GM23248 (cell line): Measurements from ENCODE around the gene CYB561A3. TPM values are rescaled to one million over a fixed set of nuclear protein-coding genes. Genes with fewer than 3 reads are reported as not detected.

Source experiments
- DNase-seq: peaks from one replicate; pipeline ENCODE4 v3.0.0-alpha.2; 2015
- H2AFZ ChIP-seq: fragments of 200-600 bp; sonication (generic); 2 replicates; pipeline ENCODE4 v1.6.1; 2016; ENCODE audit warnings: antibody characterized with exemption
- H3F3A ChIP-seq: fragments of 200-600 bp; sonication (generic); 2 replicates; pipeline ENCODE4 v1.6.1; 2016; ENCODE audit warnings: mild to moderate bottlenecking, antibody characterized with exemption, mixed run types; ENCODE audit not compliant: insufficient read depth
- H3K27ac ChIP-seq: fragments of 200-600 bp; sonication (generic); 2 replicates; pipeline ENCODE4 v1.5.1; 2016; ENCODE audit warnings: mild to moderate bottlenecking
- H3K27me3 ChIP-seq: fragments of 200-600 bp; sonication (generic); replicated peaks from 2 replicates; pipeline ENCODE4 v1.6.1; 2016; ENCODE audit warnings: mild to moderate bottlenecking; ENCODE audit not compliant: insufficient read depth
- H3K36me3 ChIP-seq: fragments of 200-600 bp; sonication (generic); 2 replicates; pipeline ENCODE4 v1.6.1; 2016; ENCODE audit warnings: low read depth, mild to moderate bottlenecking
- H3K4me1 ChIP-seq: fragments of 200-600 bp; sonication (generic); 2 replicates; pipeline ENCODE4 v1.6.1; 2016; ENCODE audit warnings: mild to moderate bottlenecking; ENCODE audit not compliant: insufficient read depth
- H3K4me2 ChIP-seq: fragments of 200-600 bp; sonication (generic); one replicate; pipeline ENCODE4 v1.6.1; 2016; ENCODE audit warnings: mild to moderate bottlenecking; ENCODE audit not compliant: unreplicated experiment
- H3K4me3 ChIP-seq: fragments of 200-600 bp; sonication (generic); 2 replicates; pipeline ENCODE4 v1.5.1; 2016; ENCODE audit warnings: mild to moderate bottlenecking
- H3K79me2 ChIP-seq: fragments of 200-600 bp; sonication (generic); 2 replicates; pipeline ENCODE4 v1.6.1; 2016; ENCODE audit warnings: mild to moderate bottlenecking; ENCODE audit not compliant: insufficient read depth
- H3K9ac ChIP-seq: fragments of 200-600 bp; sonication (generic); 2 replicates; pipeline ENCODE4 v1.6.1; 2016; ENCODE audit warnings: mild to moderate bottlenecking
- H3K9me2 ChIP-seq: fragments of 200-600 bp; sonication (generic); 2 replicates; pipeline ENCODE4 v1.6.1; 2016; ENCODE audit warnings: mixed run types, mild to moderate bottlenecking, moderate library complexity; ENCODE audit not compliant: insufficient read depth
- H3K9me3 ChIP-seq: fragments of 200-600 bp; sonication (generic); one replicate; pipeline ENCODE4 v1.6.1; 2017; ENCODE audit warnings: low read depth
- H4K20me1 ChIP-seq: fragments of 200-600 bp; sonication (generic); 2 replicates; pipeline ENCODE4 v1.6.0; 2016; ENCODE audit not compliant: insufficient read depth
- EZH2 ChIP-seq: fragments of 200-600 bp; sonication (generic); IDR thresholded peaks from 2 replicates; pipeline ENCODE4 v1.6.1; 2018; ENCODE audit warnings: antibody characterized with exemption, mild to moderate bottlenecking; ENCODE audit not compliant: insufficient read depth, poor library complexity, severe bottlenecking
- EZH2phosphoT487 ChIP-seq: fragments of 200-600 bp; sonication (generic); IDR thresholded peaks from 2 replicates; pipeline ENCODE4 v1.6.1; 2018; ENCODE audit warnings: antibody characterized with exemption, moderate library complexity, mild to moderate bottlenecking, low read depth; ENCODE audit not compliant: insufficient read depth
- WGBS, 2 experiments: methylation state at CpG; one replicate each; pipeline ENCODE4 v1.1.6; 2015 to 2017; ENCODE audit warnings: low lambda C conversion rate in 2 of 2, low coverage in 1 of 2; ENCODE audit errors: missing lambda C conversion rate in 2 of 2; 5-methylcytosine and 5-hydroxymethylcytosine counted together
- in situ Hi-C: fragments of 300-500 bp; cut with MboI; formaldehyde crosslinking; loops from 2 replicates; pipeline ENCODE4 v1.15.0; 2020
- polyA plus RNA-seq: library from polyadenylated mRNA; unstranded; fragments of >200 nt; fragmentation: Nextera tagmentation; extraction: Ambion mirVana; gene quantifications from 2 replicates; pipeline ENCODE4 v1.2.1, GENCODE V29; 2016
- total RNA-seq: library from RNA; depleted of rRNA; stranded (reverse); fragments of >200 nt; shearing (Covaris generic); gene quantifications from 2 replicates; pipeline ENCODE4 v1.2.3, GENCODE V29; 2014

The CYB561A3 gene
- total and polyA plus RNA-seq, 2 experiments from 2014 or later = 42.9 to 49.0 TPM

DNA sequence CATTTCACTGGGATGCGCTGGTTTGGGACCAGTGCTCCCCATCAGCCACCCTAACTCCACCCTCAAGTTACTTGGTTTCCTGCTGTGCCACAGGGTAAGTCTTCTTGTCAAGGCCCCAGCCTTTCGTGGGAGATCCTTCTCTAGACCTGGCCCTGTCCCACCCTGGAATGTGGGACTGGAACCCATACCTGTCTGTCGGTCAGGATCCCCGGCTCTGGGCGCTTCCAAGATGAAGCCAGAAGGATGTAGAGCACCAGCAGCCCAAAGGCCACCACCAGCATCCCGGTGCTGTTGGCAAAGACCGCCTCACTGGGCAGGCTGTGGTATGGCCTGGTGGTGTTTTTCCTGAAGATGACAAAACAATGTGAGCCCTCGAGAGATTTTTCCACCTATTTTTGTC lies 10.9 kb downstream of the CYB561A3 start:
- Histone ChIP-seq H4K20me1 (no peaks in the 10 kb centered on the region), H3K4me2 (no peak overlapping the region), H3K9me3 (no peaks in the 10 kb centered on the region), H3K36me3 (no peaks in the 10 kb centered on the region), H3K4me3 (no peak overlapping the region), H3K79me2 (no peaks in the 10 kb centered on the region), H3K9ac (no peak overlapping the region), H3K4me1 (no peaks in the 10 kb centered on the region), H2AFZ (no peak overlapping the region), H3F3A (no peaks in the 10 kb centered on the region), H3K9me2 (no peaks in the 10 kb centered on the region), H3K27me3 (no peaks in the 10 kb centered on the region), H3K27ac (no peak overlapping the region)
- DNase-seq = no peak
- no peak for TF ChIP-seq EZH2phosphoT487
- no peak for TF ChIP-seq EZH2
- WGBS, 2 experiments = 90 to 98% methylated on average over 8 of the region's 8 CpGs
- in situ Hi-C loops = no loop called here

DNA sequence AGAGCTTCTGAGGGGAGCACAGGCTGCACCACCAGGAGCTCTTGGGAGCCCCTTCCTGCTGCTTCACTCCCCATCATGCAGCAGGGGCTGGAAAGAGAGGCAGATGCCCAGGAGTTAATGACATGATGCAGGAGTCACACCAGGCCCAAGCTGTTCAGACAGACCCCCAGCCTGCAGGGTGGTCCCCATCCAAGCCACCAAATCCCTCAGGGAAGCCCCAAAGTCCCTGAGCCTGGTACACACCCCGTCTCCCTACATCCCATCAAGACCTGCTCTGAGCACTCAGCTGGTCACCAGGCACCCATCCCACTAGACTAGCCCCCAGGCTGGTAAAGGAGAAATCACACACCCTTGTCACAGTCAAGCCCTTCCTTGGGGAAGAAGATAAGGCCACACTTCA lies 11.3 kb downstream of the CYB561A3 start:
- no peak overlapping the region for H3K27ac ChIP-seq
- H3K27me3 ChIP-seq = no peaks in the 10 kb centered on the region
- H3K36me3 ChIP-seq = no peaks in the 10 kb centered on the region
- H3K4me3 ChIP-seq = no peak overlapping the region
- DNase-seq = no peak
- no peaks in the 10 kb centered on the region for H3K9me2 ChIP-seq
- H3K4me2 ChIP-seq = no peak overlapping the region
- H3K4me1 ChIP-seq = no peaks in the 10 kb centered on the region
- no peak overlapping the region for H3K9ac ChIP-seq
- in situ Hi-C loops = no loop called here
- H3F3A ChIP-seq = no peaks in the 10 kb centered on the region
- H4K20me1 ChIP-seq = no peaks in the 10 kb centered on the region
- WGBS, 2 experiments = 100% methylated on average over 1 of the region's 1 CpG
- H3K79me2 ChIP-seq = no peaks in the 10 kb centered on the region
- H3K9me3 ChIP-seq = no peaks in the 10 kb centered on the region
- no peak for TF ChIP-seq EZH2
- no peak for TF ChIP-seq EZH2phosphoT487
- no peak overlapping the region for H2AFZ ChIP-seq

DNA sequence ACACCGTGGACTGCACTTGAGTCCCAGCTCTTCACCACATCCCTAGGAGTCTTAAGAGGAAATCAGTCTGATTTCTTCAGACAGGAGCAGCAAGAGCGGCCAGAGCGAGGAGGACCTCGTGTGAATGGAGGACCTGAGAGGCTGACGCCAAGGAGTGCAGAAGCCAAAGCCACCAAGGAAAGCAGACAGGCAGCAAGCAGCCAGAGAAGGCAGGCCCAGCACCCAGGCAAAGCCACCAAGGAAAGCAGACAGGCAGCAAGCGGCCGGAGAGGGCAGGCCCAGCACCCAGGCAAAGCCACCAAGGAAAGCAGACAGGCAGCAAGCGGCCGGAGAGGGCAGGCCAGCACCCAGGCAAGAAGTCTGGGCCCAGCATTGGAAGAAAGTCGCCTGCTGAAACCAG lies 11.8 kb downstream of the CYB561A3 start:
- in situ Hi-C loops = no loop called here
- Histone ChIP-seq H3F3A (0 out of 2 replicates have a peak, but pooled peaks cover under 1% of the 10 kb centered on the region), H3K36me3 (no peaks in the 10 kb centered on the region), H3K9ac (no peak overlapping the region), H3K4me2 (no peak overlapping the region), H3K9me2 (no peaks in the 10 kb centered on the region), H3K4me1 (no peaks in the 10 kb centered on the region), H3K27ac (no peak overlapping the region), H3K27me3 (no peaks in the 10 kb centered on the region), H3K79me2 (no peaks in the 10 kb centered on the region), H2AFZ (no peak overlapping the region), H3K4me3 (no peak overlapping the region), H4K20me1 (no peaks in the 10 kb centered on the region), H3K9me3 (no peaks in the 10 kb centered on the region)
- DNase-seq = no peak
- TF ChIP-seq EZH2phosphoT487 (no peak), EZH2 (no peak)
- WGBS, 2 experiments = 92 to 96% methylated on average over 10 of the region's 10 CpGs

DNA sequence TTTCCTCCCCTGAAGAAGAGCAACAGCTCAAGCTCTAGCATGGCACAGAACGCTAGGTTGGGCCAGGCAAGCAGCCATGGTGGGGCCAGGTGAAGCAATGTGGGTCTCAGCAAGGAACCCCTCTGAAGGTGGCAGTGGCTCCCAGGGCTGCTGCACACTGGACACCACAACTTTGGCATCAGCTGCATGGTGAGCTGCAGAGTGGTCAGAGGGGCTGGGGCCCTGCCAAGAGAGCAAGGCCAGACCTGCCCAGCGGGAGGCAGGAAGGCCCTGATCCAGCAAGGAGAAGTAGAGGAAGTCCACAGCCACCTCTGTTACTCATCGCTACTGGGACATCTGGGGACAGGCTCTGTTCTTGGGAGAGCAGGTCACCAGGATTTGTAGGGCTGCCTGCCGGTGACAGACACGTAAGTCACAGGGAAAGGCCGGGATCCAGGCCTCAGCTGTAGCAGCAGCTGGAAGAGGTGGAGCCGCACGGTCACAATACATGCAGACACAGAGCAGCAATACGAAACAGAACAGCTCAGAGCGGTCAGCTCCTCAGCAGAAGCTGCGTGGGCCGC lies 12.4 kb downstream of the CYB561A3 start:
- no peak for DNase-seq
- H3K9me2 ChIP-seq = no peaks in the 10 kb centered on the region
- no peak for TF ChIP-seq EZH2phosphoT487
- no peak for TF ChIP-seq EZH2
- no peak overlapping the region for H3K27ac ChIP-seq
- H3K4me2 ChIP-seq = no peak overlapping the region
- no peak overlapping the region for H3K4me3 ChIP-seq
- 89 to 91% methylated on average over 12 of the region's 12 CpGs for WGBS, 2 experiments
- H2AFZ ChIP-seq = no peak overlapping the region
- no peaks in the 10 kb centered on the region for H3K27me3 ChIP-seq
- H4K20me1 ChIP-seq = no peaks in the 10 kb centered on the region
- H3K9ac ChIP-seq = no peak overlapping the region
- no peaks in the 10 kb centered on the region for H3K36me3 ChIP-seq
- 0 out of 2 replicates have a peak, but pooled peaks cover 6% of the 10 kb centered on the region for H3F3A ChIP-seq
- no peaks in the 10 kb centered on the region for H3K9me3 ChIP-seq
- in situ Hi-C loops = no loop called here
- no peaks in the 10 kb centered on the region for H3K4me1 ChIP-seq
- no peaks in the 10 kb centered on the region for H3K79me2 ChIP-seq
